Measurements from ENCODE around the gene MGLL. TPM values are rescaled to one million over a fixed set of nuclear protein-coding genes. Genes with fewer than 3 reads are reported as not detected.
A peak's percentile ranks its signal among the peaks of the same experiment; 100 is the strongest.

MGLL gene
- total RNA-seq, 1 experiment from 2014 or later, result 6.8 TPM

DNA sequence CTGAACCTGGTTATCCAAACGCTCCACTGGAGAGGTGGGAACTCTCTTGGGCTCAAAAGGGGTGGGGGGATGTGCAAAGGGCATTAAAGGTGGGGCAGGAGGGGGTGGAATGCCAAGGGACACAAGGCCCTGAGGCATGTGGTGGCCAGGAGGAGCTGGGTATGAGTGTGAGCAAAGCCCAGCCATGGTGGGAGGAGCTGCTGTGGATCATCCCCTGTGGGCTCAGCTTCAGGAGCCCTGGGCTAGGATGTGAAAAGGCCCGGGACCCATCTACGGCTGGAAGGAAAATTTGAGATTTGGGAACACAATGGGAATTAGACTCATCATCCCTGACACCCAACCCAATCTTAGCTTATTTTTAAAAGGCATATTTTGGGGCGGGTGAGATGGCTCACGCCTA, 33.3 kb downstream of the MGLL start:
- Histone ChIP-seq H4K20me1 (ENCODE audit: insufficient read depth) (no peaks in the 10 kb centered on the region), H2AFZ (ENCODE audit: low read depth, low read length, poor library complexity, severe bottlenecking) (no peak overlapping the region), H3K4me1 (ENCODE audit: control insufficient read depth in 1 of 2, insufficient read depth in 2 of 2, low read length in 2 of 2) (peaks cover 6 to 50% of the 10 kb centered on the region in 2 experiments; a peak in 3 of 4 replicates), H3K4me3 (replicated peaks in 1 of 2; ENCODE audit: low read depth in 1 of 2, low read length in 2 of 2) (no peak overlapping the region), H3K9me3 (ENCODE audit: control insufficient read depth in 1 of 2, insufficient read depth in 1 of 2, low read depth in 1 of 2, low read length in 2 of 2) (no peaks in the 10 kb centered on the region), H3K9me2 (ENCODE audit: insufficient read depth) (no peaks in the 10 kb centered on the region), H3K9ac (ENCODE audit: low read length) (no peak overlapping the region), H3K36me3 (ENCODE audit: control insufficient read depth in 1 of 2, insufficient read depth in 2 of 2, low read length in 2 of 2) (no peaks in the 10 kb centered on the region), H3K79me2 (ENCODE audit: insufficient read depth, low read length) (no peaks in the 10 kb centered on the region), H3K27ac (ENCODE audit: low read depth, low read length) (no peak overlapping the region), H3K27me3 (ENCODE audit: insufficient read depth, low read length) (no peaks in the 10 kb centered on the region), H3K4me2 (ENCODE audit: low read length) (peak overlapping the region; percentile 40)
- no TSS peak for BruUV-seq (replicated peaks)
- ChIA-PET RAD21 (ENCODE audit: low non-redundant PET in 1 of 2, low total read pairs in 2 of 2, uncharacterized antibody in 2 of 2, unreplicated experiment in 2 of 2) (no interaction called here), POLR2A (no interaction called here), CTCF (no interaction called here)
- TF ChIP-seq RAD21 (IDR thresholded peaks at IDR 0.05; ENCODE audit: low read depth), result no peak
- no peak for TF ChIP-seq SIN3A (IDR thresholded peaks at IDR 0.05; ENCODE audit: low read depth)
- TF ChIP-seq ZNF274 (IDR thresholded peaks at IDR 0.05; ENCODE audit: low read depth, low read length), result no peak
- no peak for TF ChIP-seq SP1 (IDR thresholded peaks at IDR 0.05; ENCODE audit: low read depth)
- TF ChIP-seq CEBPB (IDR thresholded peaks at IDR 0.05; ENCODE audit: low read depth), result no peak
- intact Hi-C loops (cut with micrococcal nuclease), result no loop called here
- ATAC-seq (no peak), DNase-seq (ENCODE audit: low read depth, low spot score) (no peak)

- ChIA-PET CTCF (no interaction called here), POLR2A (no interaction called here), RAD21 (ENCODE audit: low non-redundant PET in 1 of 2, low total read pairs in 2 of 2, uncharacterized antibody in 2 of 2, unreplicated experiment in 2 of 2) (no interaction called here)
- no peaks in the 10 kb centered on the region for H3K9me2 ChIP-seq (ENCODE audit: insufficient read depth)
- H3K27ac ChIP-seq (ENCODE audit: low read depth, low read length), result no peak overlapping the region
- no peaks in the 10 kb centered on the region for H3K79me2 ChIP-seq (ENCODE audit: insufficient read depth, low read length)
- DNase-seq (ENCODE audit: low read depth, low spot score), result no peak
- intact Hi-C loops (cut with micrococcal nuclease), result no loop called here
- H3K4me3 ChIP-seq (replicated peaks in 1 of 2; ENCODE audit: low read depth in 1 of 2, low read length in 2 of 2), result no peak overlapping the region
- H4K20me1 ChIP-seq (ENCODE audit: insufficient read depth), result no peaks in the 10 kb centered on the region
- H3K9me3 ChIP-seq (ENCODE audit: control insufficient read depth in 1 of 2, insufficient read depth in 1 of 2, low read depth in 1 of 2, low read length in 2 of 2), result no peaks in the 10 kb centered on the region
- no peak overlapping the region for H2AFZ ChIP-seq (ENCODE audit: low read depth, low read length, poor library complexity, severe bottlenecking)
- H3K4me2 ChIP-seq (ENCODE audit: low read length), result 0 out of 2 replicates have a peak overlapping the region, but pooled peaks have one; percentile 40
- BruUV-seq (replicated peaks), result no TSS peak
- H3K4me1 ChIP-seq (ENCODE audit: control insufficient read depth in 1 of 2, insufficient read depth in 2 of 2, low read length in 2 of 2), result peaks cover 6 to 46% of the 10 kb centered on the region in 2 experiments; a peak in 3 of 4 replicates
- ATAC-seq, result no peak
- no peak overlapping the region for H3K9ac ChIP-seq (ENCODE audit: low read length)
- no peak for TF ChIP-seq CEBPB (IDR thresholded peaks at IDR 0.05; ENCODE audit: low read depth)
- no peak for TF ChIP-seq EZH2phosphoT487 (IDR thresholded peaks at IDR 0.05; ENCODE audit: borderline replicate concordance)
- no peak for TF ChIP-seq YY1 (IDR thresholded peaks at IDR 0.05; ENCODE audit: extremely low read depth, insufficient replicate concordance, low read depth, low read length)
- no peak for TF ChIP-seq REST (IDR thresholded peaks at IDR 0.05; ENCODE audit: low read depth)
- no peak for TF ChIP-seq POLR2AphosphoS5 (IDR thresholded peaks at IDR 0.05; ENCODE audit: low read depth, low read length)
- no peak for TF ChIP-seq POLR2A (IDR thresholded peaks at IDR 0.05; ENCODE audit: borderline replicate concordance, extremely low read depth, insufficient read depth, insufficient read length)
- no peak for TF ChIP-seq EZH2 (IDR thresholded peaks at IDR 0.05)
- TF ChIP-seq ELF1 (IDR thresholded peaks at IDR 0.05; ENCODE audit: borderline replicate concordance, low read depth), result no peak
- no peak for TF ChIP-seq RAD21 (IDR thresholded peaks at IDR 0.05; ENCODE audit: low read depth)
- TF ChIP-seq, protein P1, sequence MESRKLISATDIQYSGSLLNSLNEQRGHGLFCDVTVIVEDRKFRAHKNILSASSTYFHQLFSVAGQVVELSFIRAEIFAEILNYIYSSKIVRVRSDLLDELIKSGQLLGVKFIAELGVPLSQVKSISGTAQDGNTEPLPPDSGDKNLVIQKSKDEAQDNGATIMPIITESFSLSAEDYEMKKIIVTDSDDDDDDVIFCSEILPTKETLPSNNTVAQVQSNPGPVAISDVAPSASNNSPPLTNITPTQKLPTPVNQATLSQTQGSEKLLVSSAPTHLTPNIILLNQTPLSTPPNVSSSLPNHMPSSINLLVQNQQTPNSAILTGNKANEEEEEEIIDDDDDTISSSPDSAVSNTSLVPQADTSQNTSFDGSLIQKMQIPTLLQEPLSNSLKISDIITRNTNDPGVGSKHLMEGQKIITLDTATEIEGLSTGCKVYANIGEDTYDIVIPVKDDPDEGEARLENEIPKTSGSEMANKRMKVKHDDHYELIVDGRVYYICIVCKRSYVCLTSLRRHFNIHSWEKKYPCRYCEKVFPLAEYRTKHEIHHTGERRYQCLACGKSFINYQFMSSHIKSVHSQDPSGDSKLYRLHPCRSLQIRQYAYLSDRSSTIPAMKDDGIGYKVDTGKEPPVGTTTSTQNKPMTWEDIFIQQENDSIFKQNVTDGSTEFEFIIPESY (IDR thresholded peaks at IDR 0.05; ENCODE audit: extremely low read depth, insufficient replicate concordance, low read length), result no peak
- no peak for TF ChIP-seq ZFX (IDR thresholded peaks at IDR 0.05)
- no peak for TF ChIP-seq SP1 (IDR thresholded peaks at IDR 0.05; ENCODE audit: low read depth)
- no peak for TF ChIP-seq JUND (IDR thresholded peaks at IDR 0.05)
- TF ChIP-seq CBX3 (IDR thresholded peaks at IDR 0.05; ENCODE audit: low read depth), result no peak
- no peak for TF ChIP-seq EGR1 (IDR thresholded peaks at IDR 0.05; ENCODE audit: low read depth)
- no peaks in the 10 kb centered on the region for H3K27me3 ChIP-seq (ENCODE audit: insufficient read depth, low read length)
- no peaks in the 10 kb centered on the region for H3K36me3 ChIP-seq (ENCODE audit: control insufficient read depth in 1 of 2, insufficient read depth in 2 of 2, low read length in 2 of 2)
Observed at GRCh38 chr3:127788451-127788909, 33.8 kb downstream of the MGLL start.
